ENCODE measurements around the gene LTF. TPM values are rescaled to one million over a fixed set of nuclear protein-coding genes. Genes with fewer than 3 reads are reported as not detected.
A peak's percentile ranks its signal among the peaks of the same experiment; 100 is the strongest.

The LTF gene
- total and polyA plus RNA-seq, 2 donors (not counting 1 experiment from before 2014, with no cell fraction given) = 0.22 TPM; not detected in 1

- H3K27me3 ChIP-seq (replicated peaks in 1 of 4; ENCODE audit: control extremely low read depth in 1 of 4, control insufficient read depth in 3 of 4, insufficient read depth in 4 of 4, low read length in 3 of 4) = no peaks in the 10 kb centered on the region
- no peaks in the 10 kb centered on the region for H3K36me3 ChIP-seq (replicated peaks in 1 of 2; ENCODE audit: control extremely low read depth in 1 of 2, control insufficient read depth in 1 of 2, extremely low read depth in 1 of 2, insufficient read depth in 2 of 2, low read length in 1 of 2)
- DNase-seq (no peak), ATAC-seq (ENCODE audit: low read depth) (no peak)
- H3K9me3 ChIP-seq (ENCODE audit: control extremely low read depth in 1 of 3, control insufficient read depth in 2 of 3, insufficient read depth in 1 of 3, low read length in 2 of 3) = peaks cover 0 to 16% (median 0%) of the 10 kb centered on the region in 3 donors
- POLR2A ChIA-PET = no interaction called here
- no peak overlapping the region for H3K27ac ChIP-seq (ENCODE audit: low read length in 2 of 2)
- no peaks in the 10 kb centered on the region for H3K27me3 Mint-ChIP-seq
- no peak overlapping the region for H3K9ac ChIP-seq (ENCODE audit: low read length)
- no peak for TF ChIP-seq EZH2 (IDR thresholded peaks at IDR 0.05; ENCODE audit: borderline replicate concordance, insufficient read depth, low read depth, low read length, poor library complexity, severe bottlenecking)
- TF ChIP-seq, protein P1, sequence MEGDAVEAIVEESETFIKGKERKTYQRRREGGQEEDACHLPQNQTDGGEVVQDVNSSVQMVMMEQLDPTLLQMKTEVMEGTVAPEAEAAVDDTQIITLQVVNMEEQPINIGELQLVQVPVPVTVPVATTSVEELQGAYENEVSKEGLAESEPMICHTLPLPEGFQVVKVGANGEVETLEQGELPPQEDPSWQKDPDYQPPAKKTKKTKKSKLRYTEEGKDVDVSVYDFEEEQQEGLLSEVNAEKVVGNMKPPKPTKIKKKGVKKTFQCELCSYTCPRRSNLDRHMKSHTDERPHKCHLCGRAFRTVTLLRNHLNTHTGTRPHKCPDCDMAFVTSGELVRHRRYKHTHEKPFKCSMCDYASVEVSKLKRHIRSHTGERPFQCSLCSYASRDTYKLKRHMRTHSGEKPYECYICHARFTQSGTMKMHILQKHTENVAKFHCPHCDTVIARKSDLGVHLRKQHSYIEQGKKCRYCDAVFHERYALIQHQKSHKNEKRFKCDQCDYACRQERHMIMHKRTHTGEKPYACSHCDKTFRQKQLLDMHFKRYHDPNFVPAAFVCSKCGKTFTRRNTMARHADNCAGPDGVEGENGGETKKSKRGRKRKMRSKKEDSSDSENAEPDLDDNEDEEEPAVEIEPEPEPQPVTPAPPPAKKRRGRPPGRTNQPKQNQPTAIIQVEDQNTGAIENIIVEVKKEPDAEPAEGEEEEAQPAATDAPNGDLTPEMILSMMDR (IDR thresholded peaks at IDR 0.05) = no peak
- peaks cover 23 to 30% of the 10 kb centered on the region in 2 donors for H3K4me1 ChIP-seq (ENCODE audit: control insufficient read depth in 2 of 2, insufficient read depth in 2 of 2, low read length in 2 of 2)
- H3K4me1 Mint-ChIP-seq = peaks cover 54% of the 10 kb centered on the region
- H3K27ac Mint-ChIP-seq = no peak overlapping the region
- no peaks in the 10 kb centered on the region for H4K20me1 ChIP-seq (ENCODE audit: control insufficient read depth, insufficient read depth, low read length, poor library complexity, severe bottlenecking)
- peak overlapping the region; percentile 17 for H3K4me2 ChIP-seq (replicated peaks; ENCODE audit: low read depth, low read length, poor library complexity, severe bottlenecking)
- no peak overlapping the region for H2AFZ ChIP-seq (ENCODE audit: insufficient read depth, low read depth, low read length, poor library complexity, severe bottlenecking)
- H3K4me3 Mint-ChIP-seq = peak overlapping the region; percentile 4
- H3K4me3 ChIP-seq (ENCODE audit: control extremely low read depth in 1 of 5, extremely low read depth in 1 of 5, insufficient read depth in 1 of 5, low read depth in 2 of 5, low read length in 4 of 5) = no peak overlapping the region
- intact Hi-C loops (cut with micrococcal nuclease) = no loop called here
- CTCF ChIA-PET = interaction anchor here (2.0 to 8.5 kb wide), 4 partner anchors 12 to 59 kb away, joined by 4 to 92 read pairs (median 20); no protein-coding TSS in a partner anchor
- WGBS (ENCODE audit: insufficient coverage) = no CpG with 5 or more reads among the region's 5 CpGs
- no peaks in the 10 kb centered on the region for H3K79me2 ChIP-seq (ENCODE audit: control insufficient read depth, insufficient read depth, low read length)
- peaks cover 6% of the 10 kb centered on the region for H3K9me3 Mint-ChIP-seq (ENCODE audit: insufficient read depth)
Observed at GRCh38 chr3:46500656-46501635, 36.2 kb upstream of the LTF start.
